Mesothelial cell of epicardium (in vitro differentiated cells): ENCODE measurements around the gene CRTC2. TPM values are rescaled to one million over a fixed set of nuclear protein-coding genes. Genes with fewer than 3 reads are reported as not detected.
"Not testable (repeated sequence)": the region's sequence is repeated elsewhere in the genome, so short reads cannot be mapped to it uniquely, and the experiment has no call there.

Experiments
- DNase-seq, 2 experiments: peaks; one replicate each; pipeline ENCODE4 v3.0.0; 2021; ENCODE audit warnings: low spot score in 2 of 2; ENCODE audit not compliant: unreplicated experiment in 2 of 2
- H3K27ac Mint-ChIP-seq: 2 replicates; pipeline ENCODE4 v1.8.0; 2021; ENCODE audit warnings: mixed read lengths
- H3K27me3 Mint-ChIP-seq: 2 replicates; pipeline ENCODE4 v1.8.0; 2021; ENCODE audit warnings: low read depth, mixed read lengths
- H3K36me3 Mint-ChIP-seq: 2 replicates; pipeline ENCODE4 v1.8.0; 2021; ENCODE audit warnings: mixed read lengths
- H3K4me1 Mint-ChIP-seq: 2 replicates; pipeline ENCODE4 v1.8.0; 2021; ENCODE audit warnings: mixed read lengths
- H3K4me3 Mint-ChIP-seq: 2 replicates; pipeline ENCODE4 v1.8.0; 2021; ENCODE audit warnings: mild to moderate bottlenecking, moderate library complexity, mixed read lengths
- H3K9me3 Mint-ChIP-seq: 2 replicates; pipeline ENCODE4 v1.8.0; 2021; ENCODE audit warnings: mixed read lengths
- CTCF ChIP-seq: fragments of 200-600 bp; sonication (generic); IDR thresholded peaks from one replicate; pipeline ENCODE4 v1.5.0; 2021; ENCODE audit warnings: antibody characterized with exemption; ENCODE audit not compliant: unreplicated experiment
- total RNA-seq: library from RNA; stranded (reverse); gene quantifications from 3 replicates; pipeline ENCODE4 v1.2.1, GENCODE V29; 2021

The CRTC2 gene
- total RNA-seq, 1 donor from 2014 or later, result 47.1 TPM

GRCh38 chr1:153985941-153986761 lies 27.7 kb upstream of the CRTC2 start, which contains the start of gene RAB13:
Gene RAB13, minus strand, starts transcription at chr1:153986339. Its CDS starts 103 bp downstream, at chr1:153986236.
- peak within 1 kb of the TSS; percentile 95 for H3K27ac Mint-ChIP-seq
- peak within 1 kb of the TSS; percentile 95 for H3K4me3 Mint-ChIP-seq
- no peaks in the 10 kb centered on the region for H3K27me3 Mint-ChIP-seq
- H3K9me3 Mint-ChIP-seq, result no peaks in the 10 kb centered on the region
- peaks cover 9% of the 10 kb centered on the region for H3K36me3 Mint-ChIP-seq
- no peak for TF ChIP-seq CTCF
- H3K4me1 Mint-ChIP-seq, result peaks cover 31% of the 10 kb centered on the region
- peak; percentile 40 to 74 for DNase-seq

GRCh38 chr1:153985341-153985912 lies 27.0 kb upstream of the CRTC2 start:
- no peaks in the 10 kb centered on the region for H3K27me3 Mint-ChIP-seq
- H3K36me3 Mint-ChIP-seq, result peaks cover 8% of the 10 kb centered on the region
- no peak for TF ChIP-seq CTCF
- no peaks in the 10 kb centered on the region for H3K9me3 Mint-ChIP-seq
- peak in 1 of 2 experiments; percentile 41 for DNase-seq
- H3K4me3 Mint-ChIP-seq, result peak overlapping the region; percentile 95
- peaks cover 26% of the 10 kb centered on the region for H3K4me1 Mint-ChIP-seq
- peak overlapping the region; percentile 95 for H3K27ac Mint-ChIP-seq

- TF ChIP-seq CTCF, result no peak
- no peaks in the 10 kb centered on the region for H3K27me3 Mint-ChIP-seq
- H3K4me3 Mint-ChIP-seq, result peak overlapping the region; percentile 95
- no peak for DNase-seq
- H3K9me3 Mint-ChIP-seq, result no peaks in the 10 kb centered on the region
- peaks cover 8% of the 10 kb centered on the region for H3K36me3 Mint-ChIP-seq
- peak overlapping the region; percentile 36 for H3K27ac Mint-ChIP-seq
- peaks cover 24% of the 10 kb centered on the region for H3K4me1 Mint-ChIP-seq
Measured at GRCh38 chr1:153984123-153984894, 25.9 kb upstream of the CRTC2 start.

GRCh38 chr1:153981735-153982134 lies 23.3 kb upstream of the CRTC2 start:
- not testable (repeated sequence) for H3K36me3 Mint-ChIP-seq, DNase-seq, H3K9me3 Mint-ChIP-seq, H3K4me3 Mint-ChIP-seq, H3K27ac Mint-ChIP-seq, H3K27me3 Mint-ChIP-seq
- H3K4me1 Mint-ChIP-seq, result peaks cover 37% of the 10 kb centered on the region

GRCh38 chr1:153979091-153979490 lies 20.7 kb upstream of the CRTC2 start:
- Mint-ChIP-seq H3K36me3 (peaks cover 16% of the 10 kb centered on the region), H3K27ac (peak overlapping the region; percentile 97), H3K4me3 (peak overlapping the region; percentile 97), H3K4me1 (peaks cover 28% of the 10 kb centered on the region)
- DNase-seq, H3K27me3 Mint-ChIP-seq, H3K9me3 Mint-ChIP-seq: not testable (repeated sequence)

- Mint-ChIP-seq H3K27me3 (no peaks in the 10 kb centered on the region), H3K9me3 (no peaks in the 10 kb centered on the region), H3K4me3 (peak overlapping the region; percentile 97), H3K36me3 (peaks cover 17% of the 10 kb centered on the region), H3K27ac (peak overlapping the region; percentile 97), H3K4me1 (peaks cover 28% of the 10 kb centered on the region)
- no peak for DNase-seq
- no peak for TF ChIP-seq CTCF
Measured at GRCh38 chr1:153978274-153978909, 20.0 kb upstream of the CRTC2 start.
